SK-N-SH (cell line): ENCODE data around the gene RAE1. TPM values are rescaled to one million over a fixed set of nuclear protein-coding genes. Genes with fewer than 3 reads are reported as not detected.

Experiments used
- CTCF ChIA-PET: fragments of 300-600, 350-600 bp; formaldehyde crosslinking; extraction: SDS; loops from one replicate; lab custom pipeline; 2021; lab: Yijun Ruan, JAX
- POLR2A ChIA-PET: fragments of 350-600 bp; sonication (Branson Sonifier 250); formaldehyde crosslinking; extraction: SDS; loops from one replicate; lab custom pipeline; 2020; ENCODE audit warnings: antibody characterized with exemption, inconsistent platforms; lab: Yijun Ruan, JAX
- DNase-seq: peaks from one replicate; pipeline ENCODE4 v3.0.0; 2012
- H2AFZ ChIP-seq: fragments of 200-600 bp; sonication (generic); 2 replicates; pipeline ENCODE4 v1.8.1; 2016; ENCODE audit warnings: antibody characterized with exemption, mild to moderate bottlenecking, low read depth
- H3F3A ChIP-seq: fragments of 200-600 bp; sonication (generic); replicated peaks from 2 replicates; pipeline ENCODE3; 2016; ENCODE audit warnings: antibody characterized with exemption, mild to moderate bottlenecking; ENCODE audit not compliant: insufficient read depth
- H3K27ac ChIP-seq, 2 experiments: fragments of 200-500 bp in 1 of 2; fragments of 200-600 bp in 1 of 2; sonication (Bioruptor generic) in 1 of 2; sonication (generic), shearing (Covaris generic) in 1 of 2; 2 replicates each; pipeline versions ENCODE4 v1.5.1 to v1.6.1; 2014 to 2016; ENCODE audit warnings: low read depth in 2 of 2, inconsistent platforms in 1 of 2, low read length in 1 of 2, mild to moderate bottlenecking in 1 of 2, mixed read lengths in 1 of 2
- H3K27me3 ChIP-seq: fragments of 200-600 bp; sonication (generic), shearing (Covaris generic); 2 replicates; pipeline ENCODE4 v1.6.1; 2016; ENCODE audit warnings: mixed run types; ENCODE audit not compliant: insufficient read depth
- H3K36me3 ChIP-seq, 2 experiments: fragments of 200-500 bp in 1 of 2; fragments of 200-600 bp in 1 of 2; sonication (Bioruptor generic) in 1 of 2; sonication (generic) in 1 of 2; replicated peaks in 1 of 2; 2 replicates each; pipeline versions ENCODE3 to v1.5.1; 2014 to 2016; ENCODE audit warnings: low read length in 1 of 2, mild to moderate bottlenecking in 1 of 2; ENCODE audit not compliant: insufficient read depth in 2 of 2, control insufficient read depth in 1 of 2
- H3K4me1 ChIP-seq, 2 experiments: fragments of 200-500 bp in 1 of 2; fragments of 200-600 bp in 1 of 2; sonication (Bioruptor generic) in 1 of 2; sonication (generic), shearing (Covaris generic) in 1 of 2; 2 replicates each; pipeline versions ENCODE4 v1.5.1 to v1.6.1; 2014 to 2016; ENCODE audit warnings: low read depth in 1 of 2, low read length in 1 of 2, mixed run types in 1 of 2; ENCODE audit not compliant: insufficient read depth in 2 of 2, control insufficient read depth in 1 of 2
- H3K4me2 ChIP-seq: fragments of 200-600 bp; sonication (generic), shearing (Covaris generic); 2 replicates; pipeline ENCODE4 v1.6.1; 2017; ENCODE audit warnings: mixed run types
- H3K4me3 ChIP-seq, 2 experiments: fragments of 200-500 bp in 1 of 2; fragments of 200-600 bp in 1 of 2; sonication (Bioruptor generic) in 1 of 2; sonication (generic), shearing (Covaris generic) in 1 of 2; 2 replicates each; pipeline versions ENCODE4 v1.5.1 to v1.8.1; 2014 to 2016; ENCODE audit warnings: low read depth in 2 of 2, inconsistent platforms in 1 of 2, low read length in 1 of 2, mild to moderate bottlenecking in 1 of 2, mixed read lengths in 1 of 2, moderate library complexity in 1 of 2
- H3K79me2 ChIP-seq: fragments of 200-600 bp; sonication (generic); 2 replicates; pipeline ENCODE4 v1.8.1; 2017; ENCODE audit warnings: mild to moderate bottlenecking; ENCODE audit not compliant: insufficient read depth
- H3K9ac ChIP-seq: fragments of 200-600 bp; sonication (generic); 2 replicates; pipeline ENCODE4 v1.6.1; 2017; ENCODE audit warnings: mixed run types
- H3K9me2 ChIP-seq: fragments of 200-600 bp; sonication (generic); 2 replicates; pipeline ENCODE4 v1.6.1; 2017; ENCODE audit warnings: mixed run types
- H3K9me3 ChIP-seq: fragments of 200-600 bp; sonication (generic); 2 replicates; pipeline ENCODE4 v1.6.1; 2017; ENCODE audit warnings: mixed run types, mild to moderate bottlenecking, moderate library complexity
- H4K20me1 ChIP-seq: fragments of 200-600 bp; sonication (generic); 2 replicates; pipeline ENCODE4 v1.6.1; 2017; ENCODE audit warnings: mild to moderate bottlenecking, mixed run types; ENCODE audit not compliant: insufficient read depth
- CHD2 ChIP-seq: fragments of 150-350 bp; IDR thresholded peaks from 2 replicates; pipeline ENCODE4 v1.6.1; 2018; ENCODE audit warnings: low read length; ENCODE audit not compliant: partially characterized antibody
- EP300 ChIP-seq, 2 experiments: IDR thresholded peaks; 2 replicates each; pipeline versions ENCODE4 v1.4.0 to v1.6.1; 2012; ENCODE audit warnings: borderline replicate concordance in 1 of 2, low read depth in 1 of 2, low read length in 1 of 2
- EZH2phosphoT487 ChIP-seq: fragments of 200-600 bp; sonication (generic); IDR thresholded peaks from 2 replicates; pipeline ENCODE4 v1.6.1; 2017; ENCODE audit warnings: low read depth, mixed run types, mild to moderate bottlenecking, antibody characterized with exemption, moderate library complexity, borderline replicate concordance
- FOSL2 ChIP-seq: IDR thresholded peaks from 2 replicates; pipeline ENCODE4 v1.4.0; 2012; ENCODE audit warnings: low read depth, mild to moderate bottlenecking, moderate library complexity, borderline replicate concordance
- FOXJ3 ChIP-seq: sonication (generic); formaldehyde crosslinking; IDR thresholded peaks from 2 replicates; pipeline ENCODE4 v1.5.1; 2020; ENCODE audit warnings: mild to moderate bottlenecking, missing genetic modification reagents
- GATA2 ChIP-seq: sonication (generic); formaldehyde crosslinking; IDR thresholded peaks from 2 replicates; pipeline ENCODE4 v1.5.0; 2020; ENCODE audit warnings: mild to moderate bottlenecking, missing genetic modification reagents
- MXI1 ChIP-seq: IDR thresholded peaks from 2 replicates; pipeline ENCODE4 v1.6.1; 2012; ENCODE audit warnings: mild to moderate bottlenecking, low read depth, low read length, improper control_type of control experiment
- NFIC ChIP-seq: IDR thresholded peaks from 2 replicates; pipeline ENCODE4 v1.4.0; 2012; ENCODE audit warnings: borderline replicate concordance
- PBX3 ChIP-seq: IDR thresholded peaks from 2 replicates; pipeline ENCODE4; 2012
- POLR2AphosphoS5 ChIP-seq: IDR thresholded peaks from 2 replicates; pipeline ENCODE4 v1.6.1; 2012; ENCODE audit warnings: low read depth, low read length
- RCOR1 ChIP-seq: fragments of 150-350 bp; IDR thresholded peaks from 2 replicates; pipeline ENCODE4 v1.6.1; 2017; ENCODE audit warnings: antibody characterized with exemption, low read length
- REST ChIP-seq: IDR thresholded peaks from 2 replicates; pipeline ENCODE4 v1.6.1; 2012; ENCODE audit warnings: mild to moderate bottlenecking, low read depth, low read length, moderate library complexity
- RFX5 ChIP-seq: IDR thresholded peaks from 2 replicates; pipeline ENCODE4 v1.6.1; 2012; ENCODE audit warnings: mild to moderate bottlenecking, improper control_type of control experiment, low read length
- TAF1 ChIP-seq: IDR thresholded peaks from 2 replicates; pipeline ENCODE4 v1.6.1; 2012; ENCODE audit warnings: low read depth, mild to moderate bottlenecking, low read length, moderate library complexity, borderline replicate concordance
- TCF12 ChIP-seq: IDR thresholded peaks from 2 replicates; pipeline ENCODE4 v1.4.0; 2012
- TEAD4 ChIP-seq: IDR thresholded peaks from 2 replicates; pipeline ENCODE4 v1.4.0; 2012; ENCODE audit warnings: mild to moderate bottlenecking, borderline replicate concordance; ENCODE audit not compliant: insufficient read depth
- WGBS: methylation state at CpG from one replicate; pipeline ENCODE4 v1.1.6; 2017; ENCODE audit warnings: low lambda C conversion rate; 5-methylcytosine and 5-hydroxymethylcytosine counted together
- polyA plus RNA-seq, 3 experiments: library from polyadenylated mRNA; depleted of rRNA; stranded (reverse); fragments of >200 nt; gene quantifications; 2 replicates each; pipeline ENCODE4 v1.2.3, GENCODE V29; 2012
- TF ChIP-seq, protein P1 (sequence below): IDR thresholded peaks from 2 replicates; pipeline ENCODE4 v1.4.0; 2012; ENCODE audit warnings: low read depth

The RAE1 gene
- polyA plus RNA-seq, 1 of the 3 experiments (the other 2 are of a cell fraction) = 82.4 TPM

DNA sequence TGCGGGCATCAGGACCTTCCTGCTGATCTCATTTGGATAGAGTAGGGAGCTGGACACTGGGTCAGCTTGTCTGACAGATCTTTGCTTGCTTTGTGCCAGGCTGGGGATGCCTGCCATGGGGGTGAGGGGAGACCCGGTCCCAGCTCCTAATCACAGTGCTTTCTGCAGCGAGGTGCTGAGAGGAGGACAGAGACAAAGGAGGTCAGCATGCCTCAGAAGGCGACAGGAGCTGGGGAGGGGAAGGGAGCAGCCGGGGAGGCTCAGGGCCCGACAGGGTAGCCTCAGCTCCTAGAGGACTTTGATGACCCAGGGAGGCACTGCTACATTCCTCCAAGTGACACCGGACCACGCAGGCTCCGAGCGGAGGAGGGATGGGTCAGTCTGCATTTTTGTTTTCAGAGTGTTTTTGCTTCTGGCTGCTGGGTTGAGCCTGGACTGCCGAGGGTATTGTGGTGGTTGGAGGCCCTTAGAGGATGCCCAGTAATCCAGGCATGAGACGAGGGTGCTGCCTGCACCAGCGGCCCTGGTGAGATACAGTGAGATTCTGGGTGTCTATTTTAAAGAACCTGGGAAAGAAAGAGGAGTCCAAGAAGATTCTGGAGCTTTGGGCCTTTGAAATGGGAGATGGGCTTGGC lies 48.0 kb downstream of the RAE1 start:
- WGBS = 93% methylated on average over 10 of the region's 13 CpGs
- Histone ChIP-seq H3K9me3 (no peaks in the 10 kb centered on the region), H3K27me3 (no peaks in the 10 kb centered on the region), H3K9me2 (no peaks in the 10 kb centered on the region), H3F3A (no peaks in the 10 kb centered on the region), H3K79me2 (no peaks in the 10 kb centered on the region), H3K4me1 (peaks cover 0 to 19% of the 10 kb centered on the region in 2 experiments; a peak in 1 of 4 replicates), H4K20me1 (no peaks in the 10 kb centered on the region), H3K4me2 (no peak overlapping the region), H3K9ac (no peak overlapping the region), H3K4me3 (no peak overlapping the region), H3K36me3 (peaks cover 0 to 48% of the 10 kb centered on the region in 2 experiments), H2AFZ (no peak overlapping the region), H3K27ac (no peak overlapping the region; a peak in 1 of 4 replicates)
- TF ChIP-seq EZH2phosphoT487 = no peak
- TF ChIP-seq TCF12 = no peak
- TF ChIP-seq EP300 (IDR thresholded peaks at IDR 0.05; ENCODE audit: borderline replicate concordance in 1 of 2, low read depth in 1 of 2, low read length in 1 of 2) = no peak
- TF ChIP-seq RCOR1 = no peak
- TF ChIP-seq NFIC = no peak
- no peak for TF ChIP-seq GATA2 (CRISPR knock-in tag)
- TF ChIP-seq MXI1 = no peak
- TF ChIP-seq, protein P1, sequence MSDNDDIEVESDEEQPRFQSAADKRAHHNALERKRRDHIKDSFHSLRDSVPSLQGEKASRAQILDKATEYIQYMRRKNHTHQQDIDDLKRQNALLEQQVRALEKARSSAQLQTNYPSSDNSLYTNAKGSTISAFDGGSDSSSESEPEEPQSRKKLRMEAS = no peak
- TF ChIP-seq TAF1 = no peak
- TF ChIP-seq POLR2AphosphoS5 = no peak
- no peak for TF ChIP-seq TEAD4
- no peak for TF ChIP-seq FOSL2
- no peak for TF ChIP-seq FOXJ3 (CRISPR knock-in tag)
- no peak for TF ChIP-seq PBX3
- TF ChIP-seq CHD2 = no peak
- no peak for TF ChIP-seq RFX5
- TF ChIP-seq REST = no peak
- POLR2A ChIA-PET = interaction anchor here (0.6 kb wide), 1 partner anchor 1017 kb away, joined by 3 read pairs; no protein-coding TSS in a partner anchor
- DNase-seq = no peak
- CTCF ChIA-PET = interaction anchor here (0.9 to 1.4 kb wide), 2 partner anchors 95 to 97 kb away, joined by 3 read pairs; no protein-coding TSS in a partner anchor
